ENCODE data around the gene SLU7.

DNA sequence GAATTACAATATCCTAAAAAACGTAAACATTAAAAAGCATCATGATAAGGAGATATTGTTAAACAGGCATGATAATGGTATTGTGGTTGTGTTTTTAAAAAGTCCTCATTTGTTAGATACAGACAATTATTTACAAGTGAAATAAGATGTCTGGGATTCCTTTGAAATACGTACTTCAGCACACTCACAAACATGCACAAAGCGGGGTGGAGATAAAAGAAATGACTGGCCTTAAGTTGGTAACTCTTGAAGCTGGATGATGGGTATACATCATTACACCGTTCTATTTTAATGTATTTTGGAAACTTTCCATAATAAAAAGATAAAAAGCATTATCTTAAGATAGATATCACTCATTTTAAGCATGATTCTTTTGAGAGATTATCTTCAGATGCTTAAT is 20.1 kb downstream of the SLU7 start:
- TF ChIP-seq, protein P1, sequence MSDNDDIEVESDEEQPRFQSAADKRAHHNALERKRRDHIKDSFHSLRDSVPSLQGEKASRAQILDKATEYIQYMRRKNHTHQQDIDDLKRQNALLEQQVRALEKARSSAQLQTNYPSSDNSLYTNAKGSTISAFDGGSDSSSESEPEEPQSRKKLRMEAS (IDR thresholded peaks at IDR 0.05; ENCODE audit: insufficient read depth, insufficient read length) = no peak
- TF ChIP-seq, protein P2, sequence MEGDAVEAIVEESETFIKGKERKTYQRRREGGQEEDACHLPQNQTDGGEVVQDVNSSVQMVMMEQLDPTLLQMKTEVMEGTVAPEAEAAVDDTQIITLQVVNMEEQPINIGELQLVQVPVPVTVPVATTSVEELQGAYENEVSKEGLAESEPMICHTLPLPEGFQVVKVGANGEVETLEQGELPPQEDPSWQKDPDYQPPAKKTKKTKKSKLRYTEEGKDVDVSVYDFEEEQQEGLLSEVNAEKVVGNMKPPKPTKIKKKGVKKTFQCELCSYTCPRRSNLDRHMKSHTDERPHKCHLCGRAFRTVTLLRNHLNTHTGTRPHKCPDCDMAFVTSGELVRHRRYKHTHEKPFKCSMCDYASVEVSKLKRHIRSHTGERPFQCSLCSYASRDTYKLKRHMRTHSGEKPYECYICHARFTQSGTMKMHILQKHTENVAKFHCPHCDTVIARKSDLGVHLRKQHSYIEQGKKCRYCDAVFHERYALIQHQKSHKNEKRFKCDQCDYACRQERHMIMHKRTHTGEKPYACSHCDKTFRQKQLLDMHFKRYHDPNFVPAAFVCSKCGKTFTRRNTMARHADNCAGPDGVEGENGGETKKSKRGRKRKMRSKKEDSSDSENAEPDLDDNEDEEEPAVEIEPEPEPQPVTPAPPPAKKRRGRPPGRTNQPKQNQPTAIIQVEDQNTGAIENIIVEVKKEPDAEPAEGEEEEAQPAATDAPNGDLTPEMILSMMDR (IDR thresholded peaks at IDR 0.05; ENCODE audit: extremely low read depth in 1 of 2, insufficient read depth in 1 of 2, low read depth in 1 of 2, low read length in 2 of 2) = no peak
- TF ChIP-seq EZH2 (IDR thresholded peaks at IDR 0.05; ENCODE audit: borderline replicate concordance, low read depth, low read length, severe bottlenecking) = no peak
- no peak for TF ChIP-seq MYC (IDR thresholded peaks at IDR 0.05; ENCODE audit: low read depth, low read length)
- TF ChIP-seq JUN (IDR thresholded peaks at IDR 0.05; ENCODE audit: borderline replicate concordance, insufficient read depth, insufficient read length, low read depth) = no peak
- no peak for TF ChIP-seq FOS (IDR thresholded peaks at IDR 0.05; ENCODE audit: borderline replicate concordance, insufficient read depth, low read length)
